Progenitor cell of endocrine pancreas (in vitro differentiated cells): Measurements from ENCODE around the gene LPCAT3. TPM values are rescaled to one million over a fixed set of nuclear protein-coding genes. Genes with fewer than 3 reads are reported as not detected.

Experiments used
- DNase-seq: peaks from one replicate; pipeline ENCODE4 v3.0.0; 2021; ENCODE audit warnings: low spot score; ENCODE audit not compliant: unreplicated experiment
- H3K27ac Mint-ChIP-seq: 2 replicates; pipeline ENCODE4 v1.8.0; 2021; ENCODE audit warnings: mild to moderate bottlenecking, moderate library complexity, mixed read lengths
- H3K27me3 Mint-ChIP-seq: 2 replicates; pipeline ENCODE4 v1.8.0; 2021; ENCODE audit warnings: mixed read lengths
- H3K36me3 Mint-ChIP-seq: 2 replicates; pipeline ENCODE4 v1.8.0; 2022; ENCODE audit warnings: mixed read lengths; ENCODE audit not compliant: insufficient read depth
- H3K4me1 Mint-ChIP-seq: 2 replicates; pipeline ENCODE4 v1.8.0; 2021; ENCODE audit warnings: low read depth, mixed read lengths
- H3K4me3 Mint-ChIP-seq: 2 replicates; pipeline ENCODE4 v1.8.0; 2021; ENCODE audit warnings: low read depth, mild to moderate bottlenecking, moderate library complexity, mixed read lengths
- H3K9me3 Mint-ChIP-seq: 2 replicates; pipeline ENCODE4 v1.8.0; 2021; ENCODE audit warnings: low read depth, mixed read lengths
- CTCF ChIP-seq: fragments of 200-600 bp; sonication (generic); IDR thresholded peaks from one replicate; pipeline ENCODE4 v1.5.0; 2021; ENCODE audit warnings: antibody characterized with exemption, mild to moderate bottlenecking; ENCODE audit not compliant: unreplicated experiment
- long read RNA-seq: library from polyadenylated mRNA; unstranded; transcript quantifications from one replicate; pipeline ENCODE4 v2.0.0, GENCODE V29; 2020
- total RNA-seq: library from RNA; stranded (reverse); gene quantifications from 2 replicates; pipeline ENCODE4 v1.2.1, GENCODE V29; 2021

The LPCAT3 gene
- total RNA-seq = 77.9 and 81.8 TPM in 2 replicates
- long read RNA-seq, transcript LPCAT3-201 (13 exons, 2,268 nt) = major isoform, 33 of 50 reads
- long read RNA-seq, partial matches to known transcripts = 7 of 50 reads
- long read RNA-seq, other reads (novel, unspliced or antisense) = 10 of 50 reads

GRCh38 chr12:7018350-7019042 lies at the start of gene LPCAT3:
Gene LPCAT3 (minus strand): TSS chr12:7018476. CDS start chr12:7018424, 52 bp downstream.
- DNase-seq = peak; percentile 100
- Mint-ChIP-seq H3K4me3 (peak within 1 kb of the TSS; percentile 78), H3K27ac (peak within 1 kb of the TSS; percentile 97), H3K4me1 (peaks cover 23% of the 10 kb centered on the region), H3K9me3 (no peaks in the 10 kb centered on the region), H3K27me3 (no peaks in the 10 kb centered on the region), H3K36me3 (no peaks in the 10 kb centered on the region)
- peak; percentile 100 for TF ChIP-seq CTCF

GRCh38 chr12:7067096-7067495 lies 48.8 kb upstream of the LPCAT3 start:
- Mint-ChIP-seq H3K36me3 (no peaks in the 10 kb centered on the region), H3K4me1 (peaks cover 1% of the 10 kb centered on the region), H3K27ac (no peak overlapping the region), H3K27me3 (peaks cover 12% of the 10 kb centered on the region), H3K9me3 (no peaks in the 10 kb centered on the region), H3K4me3 (no peak overlapping the region)
- TF ChIP-seq CTCF = no peak
- DNase-seq = no peak

- H3K9me3 Mint-ChIP-seq = no peaks in the 10 kb centered on the region
- H3K36me3 Mint-ChIP-seq = no peaks in the 10 kb centered on the region
- TF ChIP-seq CTCF = no peak
- H3K27me3 Mint-ChIP-seq = peaks cover 8% of the 10 kb centered on the region
- peaks cover 1% of the 10 kb centered on the region for H3K4me1 Mint-ChIP-seq
- DNase-seq = no peak
- no peak overlapping the region for H3K4me3 Mint-ChIP-seq
- H3K27ac Mint-ChIP-seq = no peak overlapping the region
Observed at GRCh38 chr12:7066596-7066995, 48.3 kb upstream of the LPCAT3 start.

- TF ChIP-seq CTCF = no peak
- DNase-seq = no peak
- Mint-ChIP-seq H3K27ac (no peak overlapping the region), H3K36me3 (no peaks in the 10 kb centered on the region), H3K27me3 (peaks cover 14% of the 10 kb centered on the region), H3K9me3 (no peaks in the 10 kb centered on the region), H3K4me1 (peaks cover 7% of the 10 kb centered on the region), H3K4me3 (no peak overlapping the region)
Observed at GRCh38 chr12:7065073-7065623, 46.9 kb upstream of the LPCAT3 start.

GRCh38 chr12:7064516-7064915 lies 46.2 kb upstream of the LPCAT3 start:
- no peaks in the 10 kb centered on the region for H3K9me3 Mint-ChIP-seq
- H3K4me1 Mint-ChIP-seq = peaks cover 12% of the 10 kb centered on the region
- H3K36me3 Mint-ChIP-seq = no peaks in the 10 kb centered on the region
- H3K4me3 Mint-ChIP-seq = no peak overlapping the region
- DNase-seq = no peak
- H3K27ac Mint-ChIP-seq = no peak overlapping the region
- peaks cover 14% of the 10 kb centered on the region for H3K27me3 Mint-ChIP-seq
- no peak for TF ChIP-seq CTCF
